Sigmoid colon (tissue), 7 donors: ENCODE data around the gene MYADM. TPM values are rescaled to one million over a fixed set of nuclear protein-coding genes. Genes with fewer than 3 reads are reported as not detected.
A peak's percentile ranks its signal among the peaks of the same experiment; 100 is the strongest.
"Not testable (repeated sequence)": the region's sequence is repeated elsewhere in the genome, so short reads cannot be mapped to it uniquely, and the experiment has no call there.

ENCODE experiments used
- DNase-seq: peaks from one replicate; pipeline ENCODE4 v3.0.0-alpha.2; 2019
- H3K27ac ChIP-seq, 4 donors: fragments of 200-600 bp; sonication (generic); one replicate each; pipeline ENCODE4 v1.5.1; 2016 to 2019; ENCODE audit warnings: mild to moderate bottlenecking in 1 of 4
- H3K27me3 ChIP-seq, 3 donors: fragments of 200-600 bp; sonication (generic); one replicate each; pipeline ENCODE4 v1.5.1; 2019; ENCODE audit warnings: mild to moderate bottlenecking in 1 of 3
- H3K36me3 ChIP-seq, 4 donors: fragments of 200-600 bp; sonication (generic); one replicate each; pipeline ENCODE4 v1.5.1; 2016 to 2019
- H3K4me1 ChIP-seq, 4 donors: fragments of 200-600 bp; sonication (generic); one replicate each; pipeline ENCODE4 v1.5.1; 2017 to 2019
- H3K4me3 ChIP-seq, 4 donors: fragments of 200-600 bp; sonication (generic); one replicate each; pipeline ENCODE4 v1.5.1; 2017 to 2019; ENCODE audit warnings: mild to moderate bottlenecking in 2 of 4, moderate library complexity in 1 of 4
- H3K9me3 ChIP-seq, 4 donors: fragments of 200-600 bp in 3 of 4; sonication (generic) in 3 of 4; one replicate each; pipeline versions ENCODE4 v1.5.1 to v1.6.1; 2013 to 2019
- EP300 ChIP-seq, 4 donors: sonication (generic); formaldehyde crosslinking; IDR thresholded peaks; one replicate each; pipeline ENCODE4 v1.6.1; 2017; ENCODE audit warnings: antibody characterized with exemption in 4 of 4
- POLR2A ChIP-seq, 2 donors: fragments of 450-650 bp; IDR thresholded peaks; one replicate each; pipeline ENCODE4 v1.6.1; 2016; ENCODE audit warnings: antibody characterized with exemption in 2 of 2, mild to moderate bottlenecking in 2 of 2, moderate library complexity in 2 of 2
- POLR2AphosphoS5 ChIP-seq, 4 donors: sonication (generic); formaldehyde crosslinking; IDR thresholded peaks; one replicate each; pipeline ENCODE4 v1.6.1; 2017; ENCODE audit warnings: antibody characterized with exemption in 4 of 4
- WGBS, 2 donors: extraction: QIAGEN DNeasy Blood & Tissue Kit; methylation state at CpG; one replicate each; pipeline ENCODE4 v1.1.7; 2013; 5-methylcytosine and 5-hydroxymethylcytosine counted together
- intact Hi-C: fragments of 100-400 bp; cut with DNase I; formaldehyde crosslinking; loops from one replicate; pipeline ENCODE4 v1.15.1; 2023
- polyA plus RNA-seq, 3 donors: library from polyadenylated mRNA; stranded (reverse); fragments of 200-250 nt; gene quantifications; one replicate each; pipeline ENCODE4 v1.2.3, GENCODE V29; 2013
- total RNA-seq, 4 donors: library from RNA; depleted of rRNA; stranded (reverse); fragments of >200 nt; gene quantifications; one replicate each; pipeline ENCODE4 v1.1.0, GENCODE V29; 2016
- TF ChIP-seq, protein P1 (sequence below), 4 experiments: fragments of 450-650 bp in 3 of 4; fragments of 200-600 bp in 1 of 4; IDR thresholded peaks; one replicate each; pipeline ENCODE4 v1.5.1; 2016 to 2019; ENCODE audit warnings: antibody characterized with exemption in 4 of 4, mild to moderate bottlenecking in 3 of 4, moderate library complexity in 2 of 4
- donor health status: healthy with polysubstance abuse.
- donor health status: Bipolar disorder and iron deficiency.
- donor health status: healthy.

The MYADM gene
- total and polyA plus RNA-seq, 7 donors: 7.9 to 189 (median 65.5) TPM

DNA sequence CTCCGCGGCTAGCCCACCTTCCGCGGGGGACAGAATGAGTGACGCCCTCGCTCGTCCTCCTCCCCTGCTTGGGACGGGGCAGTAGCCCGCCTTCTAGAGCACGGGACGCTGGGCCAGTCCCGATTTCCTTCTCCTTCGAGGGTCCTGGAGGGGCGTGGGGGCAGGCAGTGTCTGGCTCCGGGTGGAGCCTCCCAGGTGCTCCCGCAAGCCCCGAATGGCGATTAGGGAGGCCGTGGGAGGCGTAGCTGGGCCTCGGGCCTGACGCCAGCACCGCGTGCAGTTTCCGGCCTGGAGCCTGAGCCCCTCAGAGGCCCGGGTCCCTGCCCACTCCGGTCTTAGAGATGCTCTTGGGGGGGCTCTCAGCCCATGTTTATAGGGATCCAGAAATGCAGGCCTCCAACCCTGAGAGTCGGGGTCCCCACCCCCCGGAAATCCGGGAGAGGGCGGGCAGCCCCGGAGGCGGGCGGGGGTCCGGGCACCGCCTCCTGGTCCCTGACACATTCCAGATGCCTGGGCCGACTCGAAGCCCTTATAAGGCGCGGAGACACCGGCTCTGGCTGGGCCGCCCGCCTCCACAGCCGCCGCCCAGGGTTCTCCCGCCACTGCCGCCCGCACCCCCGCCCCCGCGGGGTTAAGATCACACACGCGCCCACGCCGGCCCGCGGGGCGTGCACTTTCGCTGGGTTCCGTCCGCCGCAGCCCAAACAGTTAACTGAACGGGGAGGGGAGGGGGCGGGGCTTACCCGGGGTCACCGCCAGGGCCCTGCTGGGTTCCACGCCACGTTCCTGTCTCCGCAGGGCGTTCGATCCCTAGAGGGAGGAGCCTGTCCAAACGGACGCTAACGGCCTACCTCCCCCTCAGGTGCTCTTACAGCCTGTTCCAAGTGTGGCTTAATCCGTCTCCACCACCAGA is 1.5 kb downstream of the MYADM start:
- WGBS, 2 donors: 0 to 1% methylated on average over 75 of the region's 75 CpGs
- Histone ChIP-seq H3K9me3 (no peaks in the 10 kb centered on the region), H3K4me1 (peaks cover 0 to 68% (median 61%) of the 10 kb centered on the region in 4 donors), H3K36me3 (peaks cover 7 to 26% (median 20%) of the 10 kb centered on the region in 4 donors), H3K27ac (peak overlapping the region; percentile 94 to 98 (median 96)), H3K27me3 (no peaks in the 10 kb centered on the region), H3K4me3 (peak overlapping the region; percentile 79 to 94 (median 92))
- intact Hi-C loops: loop anchor here (5.0 to 10.0 kb wide), 6 partner anchors 578 to 1538 kb away; partner anchors contain the start of genes LENG8, LENG9, PPP1R12C and RPL28
- peak; percentile 97 for DNase-seq
- TF ChIP-seq EP300 (IDR thresholded peaks at IDR 0.05) (peak in 2 of 4 donors; percentile 62 to 84), POLR2AphosphoS5 (IDR thresholded peaks at IDR 0.05) (peak; percentile 91 to 96 (median 94)), POLR2A (IDR thresholded peaks at IDR 0.05) (peak; percentile 75 to 88)
- TF ChIP-seq, protein P1, sequence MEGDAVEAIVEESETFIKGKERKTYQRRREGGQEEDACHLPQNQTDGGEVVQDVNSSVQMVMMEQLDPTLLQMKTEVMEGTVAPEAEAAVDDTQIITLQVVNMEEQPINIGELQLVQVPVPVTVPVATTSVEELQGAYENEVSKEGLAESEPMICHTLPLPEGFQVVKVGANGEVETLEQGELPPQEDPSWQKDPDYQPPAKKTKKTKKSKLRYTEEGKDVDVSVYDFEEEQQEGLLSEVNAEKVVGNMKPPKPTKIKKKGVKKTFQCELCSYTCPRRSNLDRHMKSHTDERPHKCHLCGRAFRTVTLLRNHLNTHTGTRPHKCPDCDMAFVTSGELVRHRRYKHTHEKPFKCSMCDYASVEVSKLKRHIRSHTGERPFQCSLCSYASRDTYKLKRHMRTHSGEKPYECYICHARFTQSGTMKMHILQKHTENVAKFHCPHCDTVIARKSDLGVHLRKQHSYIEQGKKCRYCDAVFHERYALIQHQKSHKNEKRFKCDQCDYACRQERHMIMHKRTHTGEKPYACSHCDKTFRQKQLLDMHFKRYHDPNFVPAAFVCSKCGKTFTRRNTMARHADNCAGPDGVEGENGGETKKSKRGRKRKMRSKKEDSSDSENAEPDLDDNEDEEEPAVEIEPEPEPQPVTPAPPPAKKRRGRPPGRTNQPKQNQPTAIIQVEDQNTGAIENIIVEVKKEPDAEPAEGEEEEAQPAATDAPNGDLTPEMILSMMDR (IDR thresholded peaks at IDR 0.05): peak in 3 of 4 experiments; percentile 43 to 71 (median 52)

DNA sequence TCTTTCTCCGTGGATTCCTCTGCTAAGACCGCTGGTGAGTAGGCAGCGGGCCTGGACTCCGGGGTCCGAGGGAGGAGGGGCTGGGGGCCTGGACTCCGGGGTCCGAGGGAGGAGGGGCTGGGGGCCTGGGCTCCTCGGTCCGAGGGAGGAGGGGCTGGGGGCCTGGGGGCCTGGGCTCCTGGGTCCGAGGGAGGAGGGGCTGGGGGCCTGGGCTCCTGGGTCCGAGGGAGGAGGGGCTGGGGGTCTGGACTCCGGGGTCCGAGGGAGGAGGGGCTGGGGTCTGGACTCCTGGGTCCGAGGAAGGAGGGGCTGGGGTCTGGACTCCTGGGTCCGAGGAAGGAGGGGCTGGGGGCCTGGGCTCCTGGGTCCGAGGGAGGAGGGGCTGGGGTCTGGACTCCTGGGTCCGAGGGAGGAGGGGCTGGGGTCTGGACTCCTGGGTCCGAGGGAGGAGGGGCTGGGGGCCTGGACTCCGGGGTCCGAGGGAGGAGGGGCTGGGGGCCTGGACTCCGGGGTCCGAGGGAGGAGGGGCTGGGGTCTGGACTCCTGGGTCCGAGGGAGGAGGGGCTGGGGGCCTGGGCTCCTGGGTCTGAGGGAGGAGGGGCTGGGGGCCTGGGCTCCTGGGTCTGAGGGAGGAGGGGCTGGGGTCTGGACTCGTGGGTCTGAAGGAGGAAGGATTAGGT is 2.3 kb downstream of the MYADM start:
- intact Hi-C loops: loop anchor here (5.0 to 10.0 kb wide), 6 partner anchors 577 to 1537 kb away; partner anchors contain the start of genes LENG8, LENG9, PPP1R12C and RPL28
- Histone ChIP-seq H3K27ac (peak overlapping the region; percentile 94 to 98 (median 96)), H3K4me1 (peaks cover 0 to 75% (median 69%) of the 10 kb centered on the region in 4 donors), H3K4me3 (peak overlapping the region; percentile 79 to 94 (median 92)), H3K36me3 (peaks cover 12 to 34% (median 26%) of the 10 kb centered on the region in 4 donors)
- 1% methylated on average over 24 of the region's 24 CpGs for WGBS, 2 donors
- not testable (repeated sequence) for H3K27me3 ChIP-seq, H3K9me3 ChIP-seq, DNase-seq

DNA sequence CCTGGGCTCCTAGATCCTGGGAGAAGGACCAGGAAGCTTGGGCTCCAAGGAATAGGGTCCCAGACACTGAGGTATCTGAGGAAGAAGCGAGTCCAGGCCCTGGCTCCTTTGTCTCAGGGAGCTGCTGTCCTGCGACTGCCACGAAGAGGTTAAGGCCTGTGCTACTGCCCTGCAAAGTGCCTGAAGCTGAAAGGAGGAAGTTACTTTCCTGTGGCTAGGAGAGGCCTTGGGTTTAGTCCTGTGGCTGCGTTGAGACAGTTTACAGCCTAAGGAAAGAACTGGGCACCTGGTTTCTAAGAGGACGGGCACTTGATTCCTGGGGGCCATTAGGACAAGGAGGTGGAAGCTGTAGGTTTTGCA is 2.8 kb downstream of the MYADM start:
- 12 to 14% methylated on average over 5 of the region's 5 CpGs for WGBS, 2 donors
- Histone ChIP-seq H3K4me1 (peaks cover 0 to 77% (median 73%) of the 10 kb centered on the region in 4 donors), H3K27ac (peak overlapping the region; percentile 94 to 98 (median 96)), H3K36me3 (peaks cover 12 to 39% (median 28%) of the 10 kb centered on the region in 4 donors), H3K9me3 (no peaks in the 10 kb centered on the region), H3K4me3 (peak overlapping the region in 3 of 4 donors; percentile 79 to 93 (median 91)), H3K27me3 (no peaks in the 10 kb centered on the region)
- no peak for TF ChIP-seq EP300 (IDR thresholded peaks at IDR 0.05)
- TF ChIP-seq POLR2A (IDR thresholded peaks at IDR 0.05): no peak
- TF ChIP-seq, protein P1 (IDR thresholded peaks at IDR 0.05): no peak
- no peak for TF ChIP-seq POLR2AphosphoS5 (IDR thresholded peaks at IDR 0.05)
- intact Hi-C loops: no loop called here
- no peak for DNase-seq

DNA sequence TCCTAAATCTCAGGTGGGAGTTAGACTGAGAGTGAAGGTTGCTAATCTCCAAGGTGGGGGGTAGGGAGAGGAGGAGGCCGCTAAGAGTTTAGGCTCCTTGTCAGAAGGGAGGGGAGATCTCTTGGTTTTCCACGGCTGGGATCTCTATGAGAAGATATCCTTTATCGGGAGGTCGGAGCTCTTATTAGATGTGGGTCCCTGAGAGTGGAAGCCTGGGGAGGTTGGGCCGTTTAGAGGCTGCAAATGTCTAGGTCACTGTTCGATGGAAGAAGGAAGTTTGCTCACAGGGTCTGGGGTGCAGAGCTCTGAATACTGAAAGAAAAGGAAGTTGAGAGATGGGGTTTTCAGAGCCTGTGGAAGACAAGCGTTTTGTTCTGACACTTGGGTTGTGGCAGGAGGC is 3.8 kb downstream of the MYADM start:
- Histone ChIP-seq H3K27ac (peak overlapping the region; percentile 94 to 98 (median 96)), H3K4me1 (peaks cover 0 to 77% (median 72%) of the 10 kb centered on the region in 4 donors), H3K4me3 (no peak overlapping the region), H3K27me3 (no peaks in the 10 kb centered on the region), H3K9me3 (no peaks in the 10 kb centered on the region), H3K36me3 (peaks cover 12 to 45% (median 30%) of the 10 kb centered on the region in 4 donors)
- TF ChIP-seq, protein P1 (IDR thresholded peaks at IDR 0.05): no peak
- TF ChIP-seq POLR2AphosphoS5 (IDR thresholded peaks at IDR 0.05) (no peak), POLR2A (IDR thresholded peaks at IDR 0.05) (no peak), EP300 (IDR thresholded peaks at IDR 0.05) (no peak)
- 41 to 54% methylated on average over 7 of the region's 7 CpGs for WGBS, 2 donors
- no peak for DNase-seq
- intact Hi-C loops: no loop called here
